HG02852 (cell line): ENCODE results near the gene KCTD7.
"Not testable (repeated sequence)": the region's sequence is repeated elsewhere in the genome, so short reads cannot be mapped to it uniquely, and the experiment has no call there.

Experiments
- ATAC-seq: cut with Tn5 transposase; IDR thresholded peaks from one replicate; pipeline ENCODE4 v1.9.1; 2021; ENCODE audit warnings: mild to moderate bottlenecking, moderate library complexity; ENCODE audit not compliant: unreplicated experiment

KCTD7 gene

GRCh38 chr7:66653719-66654274 is 25.1 kb downstream of the KCTD7 start:
- not testable (repeated sequence) for ATAC-seq

DNA sequence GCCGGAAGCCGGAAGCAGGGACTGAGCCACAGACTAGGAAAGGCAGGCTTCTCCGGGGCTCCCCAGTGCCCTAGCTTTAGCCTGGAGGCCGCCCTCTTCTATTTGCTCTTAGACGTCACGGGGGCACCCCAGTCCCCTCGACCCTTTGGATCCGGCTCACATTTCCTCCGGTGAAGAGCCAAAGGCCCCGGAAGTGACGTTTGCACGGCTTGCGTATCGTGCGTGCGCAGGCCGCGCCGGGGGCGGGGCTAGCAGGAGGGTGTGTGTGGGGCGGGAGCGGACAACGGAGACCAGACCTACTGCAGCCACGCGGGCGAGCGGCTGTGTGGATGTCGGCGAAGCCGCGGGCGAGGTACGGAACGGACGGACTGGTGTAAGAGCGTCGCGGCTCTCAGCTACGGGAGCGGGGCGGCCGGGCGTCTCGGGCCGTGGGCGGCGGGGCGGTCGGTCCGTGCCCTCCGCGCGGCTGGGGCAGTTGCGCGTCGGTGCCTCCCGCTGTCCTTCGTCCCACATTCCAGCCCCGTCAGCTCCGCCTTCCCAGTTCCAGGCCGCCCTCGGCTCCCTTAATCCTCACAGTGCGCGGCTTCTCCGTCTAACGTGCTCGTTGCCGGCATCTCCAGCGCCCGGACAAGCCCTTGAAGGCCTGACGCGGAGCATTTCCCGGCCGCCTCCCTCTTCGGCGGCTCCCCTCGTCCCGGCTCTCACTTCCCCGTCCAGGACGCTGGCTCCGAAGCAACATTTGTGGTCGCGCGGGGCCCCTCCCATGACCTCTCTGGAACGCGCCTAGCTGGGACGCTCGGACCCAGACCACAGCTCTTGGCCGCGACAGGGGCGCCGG is 25.8 kb downstream of the KCTD7 start:
- peak; percentile 91 for ATAC-seq

DNA sequence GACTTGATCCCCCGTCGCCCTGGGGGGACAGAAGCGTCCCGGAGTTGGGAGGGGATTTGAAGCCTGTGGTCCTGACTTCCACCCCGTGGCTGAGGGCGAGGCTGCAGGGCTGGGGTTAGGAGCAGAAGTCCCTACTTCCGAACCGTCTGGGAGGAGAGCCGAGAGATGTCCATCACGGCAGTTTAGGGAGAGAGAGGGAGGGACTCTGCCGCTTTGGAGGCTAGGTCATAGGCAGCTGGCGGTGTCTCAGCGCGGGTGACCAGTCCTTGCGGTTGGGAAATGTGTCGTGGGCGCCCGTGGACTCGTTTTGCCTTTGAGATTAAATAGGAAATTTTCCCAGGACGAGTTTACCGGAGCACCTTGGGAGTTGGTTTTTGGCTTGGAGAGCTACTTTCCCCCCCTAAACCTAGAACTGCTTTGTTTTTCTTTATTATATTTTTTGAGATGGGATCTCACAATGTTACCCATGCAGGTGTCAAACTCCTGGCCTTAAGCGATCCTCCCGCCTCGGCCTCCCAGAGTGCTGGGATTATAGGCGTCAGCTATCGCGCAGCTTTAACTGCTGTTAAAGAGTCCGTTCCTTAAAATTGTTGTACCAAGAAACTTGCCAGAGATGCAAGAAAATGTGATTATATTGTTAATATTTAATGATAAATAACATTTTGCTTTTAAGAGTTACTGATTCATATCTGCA is 26.6 kb downstream of the KCTD7 start:
- ATAC-seq: peak; percentile 6

GRCh38 chr7:66655826-66656485 is 27.3 kb downstream of the KCTD7 start:
- ATAC-seq: not testable (repeated sequence)

DNA sequence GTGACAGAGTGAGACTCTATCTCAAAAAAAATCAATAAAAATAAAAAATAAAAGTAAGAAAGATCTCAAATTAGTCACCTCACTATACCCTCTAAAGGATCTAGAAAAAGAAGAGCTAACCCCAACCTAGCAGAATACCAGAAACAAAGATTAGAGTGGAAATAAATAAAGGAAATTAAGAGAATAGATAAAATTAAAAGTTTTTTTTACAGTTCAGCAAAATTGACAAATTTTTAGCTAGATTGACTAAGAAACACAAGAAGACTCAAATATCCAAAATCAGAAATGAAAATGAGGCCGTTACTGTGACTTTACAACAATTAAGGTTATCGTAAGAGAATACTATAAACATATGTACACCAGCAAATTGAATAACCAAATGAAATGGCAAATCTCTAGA is 29.1 kb downstream of the KCTD7 start:
- no peak for ATAC-seq

- ATAC-seq: no peak
These were observed 34.1 kb downstream of the KCTD7 start for GRCh38 chr7:66662646-66663264.

DNA sequence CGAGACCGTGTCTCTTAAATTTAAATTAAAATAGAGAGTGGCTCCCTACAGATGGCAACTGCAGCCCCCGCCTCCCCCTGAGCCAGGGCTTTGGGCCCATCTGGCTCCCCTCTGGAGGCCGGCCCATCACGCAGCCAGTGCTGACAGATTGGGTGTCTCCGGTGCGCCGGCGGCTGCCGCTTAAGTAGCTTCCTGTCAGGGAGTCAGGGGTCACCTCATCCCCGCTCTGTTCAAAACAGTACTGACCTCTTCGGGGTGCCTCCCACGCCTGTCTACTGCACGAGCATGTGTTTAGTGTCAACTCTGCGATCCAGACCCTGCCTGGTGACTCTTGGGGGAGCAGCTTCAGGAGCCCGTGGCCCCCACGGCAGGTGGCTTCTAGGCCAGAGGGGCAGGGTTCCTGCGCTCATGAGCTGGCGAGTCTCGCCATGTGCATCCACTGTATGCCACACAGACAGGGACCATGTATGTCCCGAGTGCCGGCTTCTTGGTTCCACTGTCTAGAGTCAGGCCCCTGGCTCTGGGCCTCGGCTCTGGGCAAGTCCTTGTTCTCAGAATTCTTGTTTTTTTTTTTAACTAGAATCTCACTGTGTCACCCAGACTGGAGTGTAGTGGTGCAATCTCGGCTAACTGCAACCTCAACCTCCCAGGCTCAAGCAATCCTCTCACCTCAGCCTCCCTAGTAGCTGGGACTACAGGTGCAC is 36.1 kb downstream of the KCTD7 start:
- no peak for ATAC-seq

GRCh38 chr7:66666313-66666952 is 37.8 kb downstream of the KCTD7 start:
- ATAC-seq: no peak

GRCh38 chr7:66667023-66667728 is 38.5 kb downstream of the KCTD7 start:
- no peak for ATAC-seq

DNA sequence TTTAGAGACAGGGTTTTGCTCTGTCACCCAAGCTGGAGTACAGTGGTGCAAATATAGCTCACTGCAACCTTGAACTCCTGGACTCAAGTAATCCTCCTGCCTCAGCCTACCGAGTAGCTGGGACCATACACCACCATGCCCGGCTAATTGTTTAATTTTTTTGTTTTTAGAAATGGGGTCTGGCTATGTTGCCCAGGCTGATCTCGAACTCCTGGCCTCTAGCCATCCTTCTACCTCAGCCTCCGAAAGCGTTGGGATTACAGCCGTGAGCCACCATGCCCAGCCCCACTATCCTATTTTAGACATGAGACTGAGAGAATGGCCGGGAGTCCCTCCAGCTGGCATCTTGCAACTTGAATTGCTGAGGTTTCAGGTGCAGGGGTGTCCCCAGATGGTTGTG is 39.4 kb downstream of the KCTD7 start:
- no peak for ATAC-seq

DNA sequence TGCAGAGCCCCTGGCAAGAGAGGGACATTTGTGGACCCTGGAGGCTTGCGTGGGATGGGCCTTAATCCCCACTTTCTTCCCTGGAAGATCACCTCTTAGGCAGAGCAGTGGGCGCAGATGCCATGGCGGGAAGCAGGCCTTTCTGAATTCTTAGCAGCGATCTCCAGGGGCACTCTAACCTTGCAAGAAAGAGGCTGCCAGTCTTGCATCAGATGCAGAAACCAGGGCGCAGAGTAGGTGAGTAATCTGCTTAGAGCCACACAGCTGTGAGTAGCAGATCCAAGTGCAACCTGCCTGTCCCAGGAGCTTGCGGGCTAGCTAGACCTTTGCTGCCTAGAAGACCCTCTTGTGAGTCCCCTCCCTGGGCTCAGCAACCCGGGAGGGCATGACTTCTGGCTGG is 40.0 kb downstream of the KCTD7 start:
- no peak for ATAC-seq

- ATAC-seq: no peak
These were observed 40.4 kb downstream of the KCTD7 start for GRCh38 chr7:66669088-66669487.

GRCh38 chr7:66669496-66669895 is 40.8 kb downstream of the KCTD7 start:
- ATAC-seq: no peak

- no peak for ATAC-seq
These were observed 42.4 kb downstream of the KCTD7 start for GRCh38 chr7:66671034-66671433.

- not testable (repeated sequence) for ATAC-seq
These were observed 42.8 kb downstream of the KCTD7 start for GRCh38 chr7:66671486-66671885.

DNA sequence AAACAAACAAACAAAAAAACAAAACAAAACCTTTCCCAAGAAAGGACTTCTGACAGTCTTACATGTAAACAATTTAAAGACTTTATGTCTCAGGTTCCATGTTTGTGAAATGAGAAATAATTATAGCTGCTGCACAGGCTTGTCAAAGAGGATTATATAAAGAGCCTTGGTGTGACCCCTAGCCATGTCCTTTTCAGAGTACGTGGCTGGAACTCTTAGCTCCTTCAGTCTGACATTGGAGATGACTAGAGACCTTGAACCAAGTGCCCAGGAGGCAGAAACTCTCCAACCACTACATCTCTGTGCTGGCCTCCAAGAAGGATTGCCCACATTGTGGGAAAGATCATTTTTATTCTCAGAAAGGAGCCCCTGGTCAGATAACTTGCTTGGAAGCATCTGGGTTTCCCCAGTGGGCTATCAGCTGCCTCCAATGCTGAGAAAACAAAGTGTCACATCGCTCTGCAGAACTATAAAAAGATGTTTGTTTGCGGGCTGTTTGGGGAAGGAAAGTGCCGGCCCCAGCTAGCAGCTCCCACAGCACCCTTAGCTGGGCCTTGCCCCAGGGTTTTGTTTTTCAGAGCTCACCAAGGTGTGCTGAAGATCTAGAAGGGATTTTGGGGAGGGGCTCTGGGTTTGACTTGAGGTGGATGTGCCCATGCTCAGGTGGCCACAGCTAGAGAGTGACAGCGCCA is 43.9 kb downstream of the KCTD7 start:
- not testable (repeated sequence) for ATAC-seq

- not testable (repeated sequence) for ATAC-seq
These were observed 44.5 kb downstream of the KCTD7 start for GRCh38 chr7:66673124-66673640.

DNA sequence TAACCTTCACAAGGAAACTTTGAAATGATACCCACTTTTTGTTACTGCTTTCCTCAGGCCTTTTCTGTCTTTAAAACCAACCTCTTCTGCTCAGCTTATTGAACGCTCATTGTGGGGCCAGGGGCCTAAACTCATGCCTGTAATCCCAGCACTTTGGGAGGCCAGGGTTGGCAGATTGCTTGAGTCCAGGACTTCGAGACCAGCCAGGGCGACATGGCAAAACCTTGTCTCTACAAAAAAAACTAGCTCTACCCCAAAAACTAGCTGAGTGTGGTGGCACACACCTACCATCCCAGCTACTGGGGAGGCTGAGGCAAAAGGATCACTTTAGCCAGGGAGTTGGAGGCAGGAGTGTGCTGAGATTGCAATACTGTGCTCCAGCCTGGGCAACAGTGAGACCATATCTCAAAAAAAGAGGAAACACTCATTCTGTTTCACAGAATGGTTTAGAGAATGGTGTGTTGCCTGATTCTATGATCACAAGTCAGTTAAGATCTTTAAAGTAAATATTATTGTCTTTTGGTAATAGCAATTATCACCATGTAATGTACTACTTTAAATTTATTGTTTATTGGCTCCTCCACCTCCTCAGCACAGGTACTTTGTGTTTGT is 51.1 kb downstream of the KCTD7 start:
- no peak for ATAC-seq
